Ovary (tissue), 9 donors: ENCODE results near the gene SIAH3. TPM values are rescaled to one million over a fixed set of nuclear protein-coding genes. Genes with fewer than 3 reads are reported as not detected.

Experiments used
- DNase-seq, 5 donors: peaks; one replicate each; pipeline ENCODE4 v3.0.0-alpha.2; 2019 to 2020
- H3K27ac ChIP-seq, 2 donors: fragments of 200-600 bp; one replicate each; pipeline versions ENCODE4 v1.5.1 to v1.8.0; 2019 to 2022
- H3K27me3 ChIP-seq: fragments of 200-600 bp; one replicate; pipeline ENCODE4 v1.8.0; 2022
- H3K36me3 ChIP-seq: fragments of 200-600 bp; sonication (generic); one replicate; pipeline ENCODE4 v1.5.1; 2019
- H3K4me1 ChIP-seq: one replicate; pipeline ENCODE4 v1.8.1; 2013; ENCODE audit warnings: mild to moderate bottlenecking, moderate library complexity; ENCODE audit not compliant: insufficient read depth
- H3K4me3 ChIP-seq: fragments of 200-600 bp; sonication (generic); one replicate; pipeline ENCODE4 v1.5.1; 2017
- H3K9me3 ChIP-seq, 2 donors: fragments of 200-600 bp in 1 of 2; sonication (generic) in 1 of 2; one replicate each; pipeline versions ENCODE4 v1.5.1 to v1.8.1; 2013 to 2019; ENCODE audit warnings: mild to moderate bottlenecking in 1 of 2, moderate library complexity in 1 of 2
- CTCF ChIP-seq, 3 donors: fragments of 450-650 bp in 2 of 3; fragments of 200-600 bp in 1 of 3; IDR thresholded peaks; one replicate each; pipeline versions ENCODE4 v1.5.1 to v1.8.0; 2016 to 2022; ENCODE audit warnings: antibody characterized with exemption in 3 of 3, mild to moderate bottlenecking in 1 of 3
- EP300 ChIP-seq: sonication (generic); formaldehyde crosslinking; IDR thresholded peaks from one replicate; pipeline ENCODE4 v1.6.1; 2017; ENCODE audit warnings: antibody characterized with exemption
- POLR2A ChIP-seq: fragments of 450-650 bp; IDR thresholded peaks from one replicate; pipeline ENCODE4 v1.6.1; 2017; ENCODE audit warnings: antibody characterized with exemption, mild to moderate bottlenecking, moderate library complexity
- WGBS, 3 donors: extraction: QIAGEN DNeasy Blood & Tissue Kit in 1 of 3; methylation state at CpG; one replicate each; pipeline versions ENCODE4 v1.1.5 to v1.1.7; 2013 to 2017; 5-methylcytosine and 5-hydroxymethylcytosine counted together
- intact Hi-C, 4 donors: fragments of 100-400 bp; cut with DNase I; formaldehyde crosslinking; loops; one replicate each; pipeline versions ENCODE4 v1.11.0 to v1.15.1; 2022 to 2023
- polyA plus RNA-seq, 2 donors: library from polyadenylated mRNA; stranded (reverse); fragments of 200-250 nt in 1 of 2; fragments of 350-450 nt in 1 of 2; fragmentation: Illumina TruSeq in 1 of 2; extraction: RNeasy Lipid Tissue Mini Kit (QIAGEN cat#74804) in 1 of 2; gene quantifications; one replicate each; pipeline ENCODE4 v1.2.3, GENCODE V29; 2013 to 2014
- total RNA-seq, 7 donors: library from RNA; depleted of rRNA in 2 of 7; stranded (reverse); fragments of >200 nt in 2 of 7; fragmentation: NEBNext Ultra II Directional in 3 of 7; extraction: Animal tissue kit (Norgen Biotek cat#: 25700) in 3 of 7; gene quantifications; one replicate each; pipeline versions ENCODE4 v1.1.0 to v1.2.4, GENCODE V29; 2016 to 2023
- donor health status: DM: no; HTN: no; CAD: no; lungs with moderate emphysema.
- donor health status: DM: no; HTN: no; CAD: no.
- donor health status: Bipolar disorder and iron deficiency.
- donor health status: DM: yes; HTN: yes; CAD: no.
- donor health status: DM: no; HTN: no; CAD: no.
- donor health status: DM: yes; HTN: yes; CAD: no.

Gene SIAH3
- total and polyA plus RNA-seq, 9 donors, result 0.01 to 2.3 (median 0.24) TPM; not detected in 2

GRCh38 chr13:45895881-45896280 is 44.3 kb upstream of the SIAH3 start:
- intact Hi-C loops, result no loop called here
- DNase-seq, result no peak
- no peaks in the 10 kb centered on the region for H3K4me1 ChIP-seq
- no peak for TF ChIP-seq CTCF (IDR thresholded peaks at IDR 0.05)
- no peak for TF ChIP-seq EP300
- TF ChIP-seq POLR2A, result no peak
- H3K27me3 ChIP-seq, result no peaks in the 10 kb centered on the region
- no peaks in the 10 kb centered on the region for H3K9me3 ChIP-seq
- WGBS, 3 donors, result 13 to 27% (median 15%) methylated on average over 2 of the region's 2 CpGs
- no peaks in the 10 kb centered on the region for H3K36me3 ChIP-seq
- H3K4me3 ChIP-seq, result no peak overlapping the region
- H3K27ac ChIP-seq, result no peak overlapping the region

- Histone ChIP-seq H3K9me3 (no peaks in the 10 kb centered on the region), H3K4me1 (no peaks in the 10 kb centered on the region), H3K4me3 (no peak overlapping the region), H3K27me3 (no peaks in the 10 kb centered on the region), H3K27ac (no peak overlapping the region), H3K36me3 (no peaks in the 10 kb centered on the region)
- TF ChIP-seq CTCF (IDR thresholded peaks at IDR 0.05) (no peak), EP300 (no peak), POLR2A (no peak)
- intact Hi-C loops, result no loop called here
- no peak for DNase-seq
Measured at GRCh38 chr13:45892513-45892912, 41.0 kb upstream of the SIAH3 start.

GRCh38 chr13:45889590-45890243 is 38.2 kb upstream of the SIAH3 start:
- TF ChIP-seq CTCF (IDR thresholded peaks at IDR 0.05) (no peak), EP300 (no peak), POLR2A (no peak)
- Histone ChIP-seq H3K27ac (no peak overlapping the region), H3K4me1 (no peaks in the 10 kb centered on the region), H3K9me3 (no peaks in the 10 kb centered on the region), H3K4me3 (no peak overlapping the region), H3K27me3 (no peaks in the 10 kb centered on the region), H3K36me3 (no peaks in the 10 kb centered on the region)
- WGBS, 3 donors, result 48 to 61% (median 56%) methylated on average over 5 of the region's 5 CpGs
- DNase-seq, result no peak
- intact Hi-C loops, result no loop called here

GRCh38 chr13:45886466-45886865 is 34.9 kb upstream of the SIAH3 start:
- no peak for DNase-seq
- no peak for TF ChIP-seq EP300
- TF ChIP-seq CTCF (IDR thresholded peaks at IDR 0.05), result no peak
- TF ChIP-seq POLR2A, result no peak
- Histone ChIP-seq H3K9me3 (no peaks in the 10 kb centered on the region), H3K27ac (no peak overlapping the region), H3K36me3 (no peaks in the 10 kb centered on the region), H3K27me3 (no peaks in the 10 kb centered on the region), H3K4me3 (no peak overlapping the region), H3K4me1 (no peaks in the 10 kb centered on the region)
- intact Hi-C loops, result no loop called here
- WGBS, 3 donors, result 61 to 70% (median 67%) methylated on average over 7 of the region's 7 CpGs
